Activated CD4-positive, CD25-positive, alpha-beta regulatory T cell treated with anti-CD3 and anti-CD28 coated beads, Interleukin-2, amount 50 U/mL, for 72 hours (primary cell): ENCODE data around the gene GNA15.
"Not testable (repeated sequence)": the region's sequence is repeated elsewhere in the genome, so short reads cannot be mapped to it uniquely, and the experiment has no call there.

Source experiments
- DNase-seq: peaks from one replicate; pipeline ENCODE4 v3.0.0; 2021

Gene GNA15, protein sequence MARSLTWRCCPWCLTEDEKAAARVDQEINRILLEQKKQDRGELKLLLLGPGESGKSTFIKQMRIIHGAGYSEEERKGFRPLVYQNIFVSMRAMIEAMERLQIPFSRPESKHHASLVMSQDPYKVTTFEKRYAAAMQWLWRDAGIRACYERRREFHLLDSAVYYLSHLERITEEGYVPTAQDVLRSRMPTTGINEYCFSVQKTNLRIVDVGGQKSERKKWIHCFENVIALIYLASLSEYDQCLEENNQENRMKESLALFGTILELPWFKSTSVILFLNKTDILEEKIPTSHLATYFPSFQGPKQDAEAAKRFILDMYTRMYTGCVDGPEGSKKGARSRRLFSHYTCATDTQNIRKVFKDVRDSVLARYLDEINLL

GRCh38 chr19:3135961-3136683 lies at the start of gene GNA15:
TSS of gene GNA15 (plus strand) at chr19:3136033. CDS start at chr19:3136451, 418 bp downstream.
- DNase-seq: no peak

GRCh38 chr19:3087769-3088168 lies 48.1 kb upstream of the GNA15 start:
- DNase-seq: no peak

DNA sequence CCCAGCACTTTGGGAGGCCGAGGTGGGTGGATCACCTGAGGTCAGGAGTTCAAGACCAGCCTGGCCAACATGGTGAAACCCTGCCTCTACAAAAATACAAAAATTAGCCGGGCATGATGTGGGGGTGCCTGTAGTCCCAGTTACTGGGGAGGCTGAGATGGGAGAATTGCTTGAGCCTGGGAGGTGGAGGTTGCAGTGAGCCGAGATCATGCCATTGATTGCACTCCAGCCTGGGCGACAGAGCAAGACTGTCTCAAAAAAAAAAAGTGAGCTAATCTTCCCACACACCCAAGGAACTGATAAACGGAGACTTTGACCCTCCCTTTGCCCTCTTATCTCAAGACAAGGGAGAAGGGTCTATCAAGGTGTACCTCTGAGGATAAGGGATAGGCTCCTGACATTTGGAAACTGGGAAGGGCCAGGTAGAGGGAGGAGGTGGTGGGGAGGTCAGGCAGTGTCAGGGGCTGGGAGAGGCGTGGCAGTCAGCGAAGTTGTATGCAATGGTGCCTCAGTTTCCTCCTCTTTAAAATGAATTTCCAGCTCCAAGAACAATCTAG lies 46.5 kb upstream of the GNA15 start:
- not testable (repeated sequence) for DNase-seq

DNA sequence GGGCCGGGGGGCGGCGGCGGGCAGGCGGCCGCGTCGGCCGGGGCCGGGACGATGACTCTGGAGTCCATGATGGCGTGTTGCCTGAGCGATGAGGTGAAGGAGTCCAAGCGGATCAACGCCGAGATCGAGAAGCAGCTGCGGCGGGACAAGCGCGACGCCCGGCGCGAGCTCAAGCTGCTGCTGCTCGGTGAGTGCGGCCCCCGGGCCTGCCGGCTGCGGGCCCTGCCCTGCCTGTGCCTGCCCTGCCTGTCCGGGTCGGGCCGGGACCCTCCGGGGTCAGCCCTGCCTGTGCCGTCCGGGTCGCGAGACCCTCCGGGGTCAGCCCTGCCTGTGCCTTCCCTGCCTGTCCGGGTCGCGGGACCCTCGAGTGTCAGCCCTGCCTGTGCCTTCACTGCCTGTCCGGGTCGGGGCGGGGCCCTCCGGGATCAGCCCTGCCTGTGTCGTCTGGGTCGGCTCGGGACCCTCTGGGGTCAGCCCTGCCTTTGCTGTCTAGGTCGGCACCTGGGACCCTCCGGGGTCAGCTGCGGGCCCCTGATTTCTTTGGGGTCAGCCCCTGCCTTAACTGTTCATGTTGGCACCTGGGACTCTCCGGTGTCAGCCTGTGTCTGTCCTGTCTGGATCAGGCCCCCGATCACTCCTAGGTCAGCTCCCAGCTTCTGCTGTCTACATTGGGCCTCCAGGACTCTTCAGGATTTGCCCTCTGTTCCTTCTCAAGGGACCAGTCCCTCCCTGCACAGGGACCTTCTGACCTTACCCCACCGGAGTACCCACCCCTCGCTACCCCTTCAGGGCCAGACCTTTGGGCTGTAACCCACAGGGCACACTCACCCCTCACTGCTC lies 41.0 kb upstream of the GNA15 start:
- DNase-seq: no peak

DNA sequence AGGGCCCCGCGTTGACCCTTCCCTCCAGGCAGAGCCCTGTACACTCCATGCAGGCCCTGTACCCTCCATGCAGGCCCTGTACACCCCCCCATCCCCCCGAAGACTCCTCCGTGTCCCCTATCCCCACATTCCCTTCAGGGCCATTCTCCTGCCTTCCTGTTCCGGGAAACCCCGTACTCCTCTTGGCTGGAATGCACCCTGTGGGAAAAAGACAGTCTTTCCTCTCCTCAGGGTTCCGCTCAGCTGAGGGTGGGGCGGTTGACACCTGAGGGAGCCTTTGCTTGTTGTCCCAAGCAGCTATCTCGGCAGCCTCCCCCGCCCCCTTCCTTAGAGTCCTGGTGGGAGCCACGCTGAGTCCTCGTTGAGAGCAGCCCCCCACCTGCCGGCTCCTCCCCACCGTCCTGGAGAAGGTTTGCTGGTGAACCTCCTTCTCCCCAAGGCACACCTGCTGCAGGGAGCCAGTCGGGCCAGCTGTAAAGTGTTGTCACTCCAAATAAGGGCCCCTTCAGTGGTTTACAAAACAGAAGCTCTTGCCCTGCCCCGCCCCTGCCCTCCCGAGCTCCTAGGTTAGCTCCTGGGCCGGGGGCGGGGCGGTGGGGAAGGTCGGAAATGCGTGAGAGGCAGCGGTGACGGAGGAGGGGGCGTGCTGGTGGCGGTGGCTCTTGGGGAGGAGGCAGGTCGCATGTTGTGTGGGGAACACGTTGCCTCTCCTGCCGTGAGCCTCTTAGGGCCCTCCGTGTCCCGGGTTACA lies 40.2 kb upstream of the GNA15 start:
- no peak for DNase-seq

DNA sequence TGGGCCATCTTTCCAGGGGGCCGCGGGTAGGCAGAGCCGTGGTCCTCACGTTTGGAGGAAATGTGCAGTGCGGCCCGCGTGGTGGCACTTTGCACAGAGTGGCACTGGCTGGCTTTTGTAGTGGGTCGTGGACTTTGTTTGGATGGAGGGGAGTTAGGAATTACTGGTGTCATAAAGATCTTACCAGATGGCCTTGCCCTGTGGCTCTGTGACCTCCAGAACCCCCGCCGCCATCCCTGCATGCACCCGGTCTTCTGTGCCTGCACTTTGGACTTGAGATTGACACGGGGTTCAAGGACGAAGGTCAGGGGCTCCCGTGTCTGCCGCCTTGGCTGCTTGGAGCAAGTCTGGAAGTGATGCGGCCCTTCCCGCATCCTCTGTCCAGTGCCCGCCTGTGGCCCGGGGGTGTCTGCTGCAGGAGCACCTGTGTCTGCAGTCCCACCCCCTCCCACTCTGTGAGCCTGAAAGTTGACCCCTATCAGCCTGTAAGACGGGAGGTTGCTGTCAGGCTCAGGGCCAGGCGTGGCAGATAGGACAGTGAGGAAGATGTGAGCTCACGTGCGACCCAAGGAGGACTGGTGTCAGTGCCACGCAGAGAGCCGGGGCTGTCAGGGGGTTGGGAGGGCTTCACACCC lies 39.4 kb upstream of the GNA15 start:
- DNase-seq: no peak

- DNase-seq: no peak
Observed at GRCh38 chr19:3096902-3097326, 38.9 kb upstream of the GNA15 start.

DNA sequence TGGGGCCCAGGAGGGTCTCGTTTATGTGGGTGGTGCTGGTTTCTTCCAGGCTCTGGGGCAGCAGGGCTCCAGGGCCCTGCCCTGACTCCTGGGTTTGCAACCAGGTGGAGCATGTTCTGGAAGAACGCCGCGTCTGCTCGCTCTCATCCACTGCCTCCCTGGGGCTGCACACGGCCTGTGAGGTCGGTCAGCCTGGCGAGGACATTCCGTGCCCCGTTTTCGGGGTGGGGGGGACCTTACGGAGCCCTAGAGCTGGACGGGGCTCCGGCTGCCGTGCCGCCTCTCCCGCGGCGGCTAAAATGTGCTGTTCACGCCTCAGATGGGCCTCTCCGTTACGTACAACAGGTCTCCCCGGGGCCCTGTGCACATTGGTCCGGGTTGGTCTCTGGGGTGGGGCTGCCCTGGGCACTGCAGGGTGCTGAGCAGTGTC lies 38.4 kb upstream of the GNA15 start:
- DNase-seq: no peak

DNA sequence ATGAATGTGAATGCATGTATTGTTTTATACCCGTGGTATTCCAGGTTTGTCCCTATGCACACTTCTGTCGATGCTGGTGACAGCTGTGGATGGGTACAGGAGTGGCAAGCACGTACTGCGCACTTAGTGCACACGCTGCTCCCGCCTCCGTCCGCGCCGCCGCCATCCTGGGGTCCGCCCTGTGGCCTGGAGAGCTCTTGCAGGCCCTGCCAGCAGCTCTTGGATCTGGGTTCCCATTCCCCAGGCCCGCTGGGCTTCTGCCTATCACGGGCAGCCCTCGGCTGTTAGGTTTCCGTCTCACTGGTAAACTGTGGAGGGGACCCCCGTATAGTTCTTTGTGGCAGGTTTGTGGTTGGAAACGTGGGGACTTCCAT lies 37.7 kb upstream of the GNA15 start:
- DNase-seq: no peak

DNA sequence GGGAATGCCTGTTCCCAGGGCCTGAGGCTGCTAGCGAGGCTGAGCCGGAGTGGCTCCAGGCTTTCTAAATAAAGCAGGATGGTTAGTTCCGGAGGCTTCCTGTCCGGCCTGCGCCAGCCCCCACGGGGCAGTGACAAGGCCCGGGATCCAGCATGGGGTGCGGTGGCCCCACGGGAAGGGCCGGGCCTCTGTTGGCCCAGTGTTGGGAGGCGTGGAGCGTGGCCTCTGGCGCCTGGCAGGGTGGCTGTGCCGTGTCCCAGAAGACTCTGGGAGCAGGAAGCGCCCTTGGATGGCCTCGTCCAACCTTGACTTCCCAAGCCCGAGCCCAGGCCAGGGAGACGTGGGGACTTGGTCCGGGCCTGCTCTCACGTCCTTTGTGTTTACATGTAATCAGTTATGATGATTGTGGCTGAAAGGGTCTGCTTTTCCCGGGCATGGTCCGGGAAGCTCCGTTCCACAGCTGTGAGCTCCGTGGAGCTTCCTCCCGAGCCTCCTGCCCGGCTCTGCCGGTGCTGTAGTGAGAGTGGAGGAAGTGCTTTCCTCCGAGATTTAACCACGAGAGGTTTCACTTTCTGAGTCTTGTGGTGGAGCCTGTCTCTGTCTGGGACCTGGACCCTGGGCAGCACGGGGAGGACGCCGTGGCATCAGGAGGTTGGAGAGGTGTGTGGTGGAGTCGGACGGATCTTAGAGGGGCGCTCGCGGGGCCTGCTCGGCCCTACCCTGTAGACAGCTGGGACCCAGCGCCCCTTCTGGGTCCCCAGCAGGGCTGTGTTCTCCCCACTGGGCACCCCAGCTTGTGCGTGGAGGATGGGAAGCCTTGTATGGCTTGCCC lies 37.1 kb upstream of the GNA15 start:
- DNase-seq: no peak

- no peak for DNase-seq
Observed at GRCh38 chr19:3099347-3100145, 36.3 kb upstream of the GNA15 start.

DNA sequence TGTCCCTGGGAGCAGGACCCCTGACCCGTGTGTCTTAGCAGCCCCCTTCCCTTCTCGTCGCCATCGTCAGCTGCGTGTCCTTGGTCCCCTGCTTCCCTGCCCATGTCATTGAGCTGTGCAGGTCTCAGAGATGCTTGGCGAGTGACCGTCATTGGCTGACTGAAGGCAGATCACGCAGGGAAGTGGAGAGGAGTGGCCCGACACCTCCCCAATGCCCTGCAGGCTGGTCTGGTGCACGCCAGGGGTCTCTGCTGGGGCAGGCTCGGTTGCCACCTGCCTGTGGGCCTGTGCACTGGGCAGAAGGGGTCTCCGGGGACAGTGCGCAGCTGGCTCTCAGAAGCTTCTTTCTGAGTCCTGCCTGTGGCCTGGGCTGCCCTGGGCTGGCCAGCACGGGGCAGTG lies 35.5 kb upstream of the GNA15 start:
- DNase-seq: no peak

DNA sequence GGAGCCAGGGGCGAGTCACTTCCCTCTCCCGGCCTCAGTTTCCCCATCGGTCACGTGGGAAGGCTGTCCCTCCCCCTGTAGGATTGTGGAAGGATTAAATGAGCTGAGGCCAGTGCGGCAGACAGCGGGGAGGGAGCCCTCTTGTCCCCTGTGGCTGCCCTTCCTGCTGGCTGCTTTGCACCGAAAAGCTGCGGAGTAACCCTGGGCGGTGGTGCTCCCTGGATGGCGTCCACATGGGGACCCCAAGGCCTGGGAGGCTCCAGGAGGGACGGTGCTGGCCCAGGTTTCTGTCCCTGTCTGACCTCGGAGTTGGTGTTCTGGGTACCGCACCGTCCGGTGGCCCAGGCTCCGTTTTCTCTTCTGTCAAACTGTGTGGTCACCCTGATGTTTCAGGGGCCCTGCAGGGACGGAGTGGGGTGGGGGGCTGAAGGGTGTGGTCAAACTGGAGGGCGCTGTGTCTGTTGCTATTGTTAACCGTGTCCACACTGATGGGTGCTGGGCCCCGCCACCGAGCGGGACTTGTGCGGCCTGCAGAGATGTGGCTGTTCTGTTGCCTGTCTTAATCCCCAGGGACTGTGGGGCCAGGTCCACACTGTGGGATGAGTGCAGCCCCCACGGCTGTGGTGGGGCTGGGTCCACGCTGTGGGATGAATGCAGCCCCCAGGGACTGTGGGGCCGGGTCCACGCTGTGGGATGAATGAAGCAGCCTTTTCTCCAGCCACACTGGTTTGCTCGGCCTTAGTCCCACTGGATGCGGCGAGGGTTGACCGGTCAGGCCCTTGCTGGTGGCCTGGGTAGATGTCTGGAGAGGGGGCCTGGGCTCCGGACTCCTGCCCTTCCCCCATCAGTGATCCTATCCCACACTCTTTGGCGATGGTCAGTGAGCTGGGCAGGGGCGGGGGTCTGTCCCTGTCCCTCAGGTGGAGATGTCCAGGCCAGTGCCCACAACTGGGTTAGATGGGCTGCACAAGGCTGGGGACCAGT lies 34.8 kb upstream of the GNA15 start:
- no peak for DNase-seq

GRCh38 chr19:3102239-3103140 lies 33.3 kb upstream of the GNA15 start:
- DNase-seq: no peak

GRCh38 chr19:3104708-3104983 lies 31.2 kb upstream of the GNA15 start:
- DNase-seq: no peak

- DNase-seq: no peak
Observed at GRCh38 chr19:3105641-3106508, 30.0 kb upstream of the GNA15 start.
